ENCODE measurements around the gene ENOSF1.

Gene ENOSF1

GRCh38 chr18:629269-630150, 82.9 kb downstream of the ENOSF1 start:
- DNase-seq = no peak

DNA sequence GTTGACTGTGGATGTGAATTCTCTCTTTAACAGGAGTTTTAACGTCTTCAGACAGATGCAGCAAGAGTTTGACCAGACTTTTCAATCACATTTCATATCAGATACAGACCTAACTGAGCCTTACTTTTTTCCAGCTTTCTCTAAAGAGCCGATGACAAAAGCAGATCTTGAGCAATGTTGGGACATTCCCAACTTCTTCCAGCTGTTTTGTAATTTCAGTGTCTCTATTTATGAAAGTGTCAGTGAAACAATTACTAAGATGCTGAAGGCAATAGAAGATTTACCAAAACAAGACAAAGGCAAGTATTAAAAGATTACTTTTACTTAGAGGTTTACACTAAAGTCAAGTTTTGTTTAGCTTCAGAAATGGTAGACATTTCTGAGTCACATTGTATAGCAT, 85.2 kb downstream of the ENOSF1 start:
- no peak for DNase-seq

- DNase-seq = no peak
Measured at GRCh38 chr18:623761-624620, 88.4 kb downstream of the ENOSF1 start.

- DNase-seq = no peak
Measured at GRCh38 chr18:622289-622688, 90.1 kb downstream of the ENOSF1 start.

DNA sequence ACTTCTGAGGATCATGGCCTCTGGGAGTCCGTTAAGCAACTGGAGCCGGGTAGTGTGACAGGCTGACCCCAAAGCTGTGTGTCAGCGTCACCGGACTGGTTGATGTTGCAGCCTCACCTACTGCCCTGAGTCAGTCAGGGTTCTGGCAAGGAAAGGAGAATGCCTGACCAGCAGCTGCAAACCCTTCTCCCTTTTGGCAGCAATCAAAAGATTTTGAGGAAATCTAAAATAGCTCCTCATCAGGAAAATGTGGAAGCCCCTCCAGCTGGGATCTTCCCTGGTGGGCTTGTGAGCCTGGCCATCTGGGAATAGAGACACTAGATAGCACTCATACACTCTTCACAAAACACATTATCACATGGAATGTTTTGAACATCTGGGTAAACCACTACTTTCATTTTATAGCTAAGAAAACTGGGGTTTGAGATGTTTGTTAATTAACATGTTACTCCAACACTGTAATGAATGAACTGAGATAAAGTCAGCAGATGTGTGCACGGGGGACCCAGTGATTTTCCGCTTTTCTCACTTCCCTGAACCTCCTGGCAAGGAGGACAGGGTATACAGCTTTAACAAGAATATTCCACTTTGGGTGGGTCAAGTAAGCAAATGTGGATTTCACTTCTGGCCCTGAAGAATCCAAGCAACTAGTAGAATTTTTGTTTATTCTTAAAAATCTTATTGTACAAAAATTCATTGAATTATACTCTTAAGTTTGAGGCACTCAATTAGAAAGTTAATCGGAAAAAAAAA, 91.0 kb downstream of the ENOSF1 start:
- no peak for DNase-seq

Measured in NCI-H1417 treated with DMSO at 0.1 percent for 48 hours (cell line).